OCI-LY7 (cell line): Measurements from ENCODE around the gene HDGF.

Experiments used
- EZH2phosphoT487 ChIP-seq: fragments of 200-600 bp; sonication (generic); IDR thresholded peaks from 2 replicates; pipeline ENCODE4 v1.6.1; 2018; ENCODE audit warnings: low read depth, borderline replicate concordance, mild to moderate bottlenecking, mixed run types, antibody characterized with exemption, low read length, moderate library complexity, mixed read lengths
- TF ChIP-seq, protein P1 (sequence below): fragments of 200-600 bp; sonication (generic); conservative IDR thresholded peaks from 2 replicates; pipeline ENCODE4 v1.5.1; 2014; ENCODE audit warnings: mild to moderate bottlenecking, antibody characterized with exemption, low read length, moderate library complexity, mixed read lengths

DNA sequence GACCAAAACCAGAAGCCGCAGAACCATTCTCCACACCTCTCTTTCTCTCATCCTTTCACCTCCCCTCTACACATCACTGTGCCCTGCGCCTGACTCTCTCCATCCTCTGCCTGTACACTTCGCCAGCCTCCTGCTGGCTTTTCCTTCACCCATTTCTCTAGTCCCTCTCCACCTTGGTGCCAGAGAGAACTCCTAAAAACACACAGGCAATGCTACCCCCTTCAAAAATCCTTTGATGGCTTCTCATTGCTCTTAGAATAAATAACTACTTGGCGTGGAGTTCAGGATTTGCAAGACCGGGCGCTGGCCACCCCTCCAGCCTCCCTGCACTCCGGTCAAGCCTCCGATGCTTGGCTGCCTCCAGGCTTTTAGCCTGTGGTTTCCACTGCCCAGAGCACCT, 54.7 kb downstream of the HDGF start:
- TF ChIP-seq, protein P1, sequence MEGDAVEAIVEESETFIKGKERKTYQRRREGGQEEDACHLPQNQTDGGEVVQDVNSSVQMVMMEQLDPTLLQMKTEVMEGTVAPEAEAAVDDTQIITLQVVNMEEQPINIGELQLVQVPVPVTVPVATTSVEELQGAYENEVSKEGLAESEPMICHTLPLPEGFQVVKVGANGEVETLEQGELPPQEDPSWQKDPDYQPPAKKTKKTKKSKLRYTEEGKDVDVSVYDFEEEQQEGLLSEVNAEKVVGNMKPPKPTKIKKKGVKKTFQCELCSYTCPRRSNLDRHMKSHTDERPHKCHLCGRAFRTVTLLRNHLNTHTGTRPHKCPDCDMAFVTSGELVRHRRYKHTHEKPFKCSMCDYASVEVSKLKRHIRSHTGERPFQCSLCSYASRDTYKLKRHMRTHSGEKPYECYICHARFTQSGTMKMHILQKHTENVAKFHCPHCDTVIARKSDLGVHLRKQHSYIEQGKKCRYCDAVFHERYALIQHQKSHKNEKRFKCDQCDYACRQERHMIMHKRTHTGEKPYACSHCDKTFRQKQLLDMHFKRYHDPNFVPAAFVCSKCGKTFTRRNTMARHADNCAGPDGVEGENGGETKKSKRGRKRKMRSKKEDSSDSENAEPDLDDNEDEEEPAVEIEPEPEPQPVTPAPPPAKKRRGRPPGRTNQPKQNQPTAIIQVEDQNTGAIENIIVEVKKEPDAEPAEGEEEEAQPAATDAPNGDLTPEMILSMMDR: no peak
- TF ChIP-seq EZH2phosphoT487: no peak
